K562 (cell line): ENCODE data around the gene ARL8A. TPM values are rescaled to one million over a fixed set of nuclear protein-coding genes. Genes with fewer than 3 reads are reported as not detected.

Experiments
- ATF3 ChIP-seq, 2 experiments: fragments of 450-650 bp in 1 of 2; sonication (generic) in 1 of 2; formaldehyde crosslinking in 1 of 2; IDR thresholded peaks in 1 of 2; conservative IDR thresholded peaks in 1 of 2; 2 replicates each; pipeline versions ENCODE4 v1.6.1 to v1.8.1; 2016 to 2023; ENCODE audit warnings: mild to moderate bottlenecking in 2 of 2, moderate library complexity in 2 of 2, inconsistent platforms in 1 of 2, missing genetic modification reagents in 1 of 2
- CBFA2T2 ChIP-seq: fragments of 450-650 bp; conservative IDR thresholded peaks from 2 replicates; pipeline ENCODE4 v1.6.1; 2017; ENCODE audit warnings: mild to moderate bottlenecking
- CBX1 ChIP-seq: sonication (generic); IDR thresholded peaks from 2 replicates; pipeline ENCODE4 v1.6.1; 2016; ENCODE audit warnings: antibody characterized with exemption, low read depth, mild to moderate bottlenecking
- E4F1 ChIP-seq: fragments of 250-450 bp; sonication (Bioruptor Pico); IDR thresholded peaks from 2 replicates; pipeline ENCODE4 v1.5.0; 2021; ENCODE audit warnings: mild to moderate bottlenecking, borderline replicate concordance
- IFI16 ChIP-seq: fragments of 250-450 bp; sonication (Bioruptor Pico); IDR thresholded peaks from 2 replicates; pipeline ENCODE4 v2.1.2; 2022; ENCODE audit warnings: mild to moderate bottlenecking, inconsistent platforms
- MCM2 ChIP-seq: fragments of 450-650 bp; IDR thresholded peaks from 2 replicates; pipeline ENCODE4 v1.6.1; 2017; ENCODE audit warnings: low read depth, mild to moderate bottlenecking
- MCM3 ChIP-seq: fragments of 450-650 bp; IDR thresholded peaks from 2 replicates; pipeline ENCODE4 v1.6.1; 2016
- NCOR1 ChIP-seq: fragments of 450-650 bp; IDR thresholded peaks from 2 replicates; pipeline ENCODE4 v1.6.1; 2016; ENCODE audit warnings: mild to moderate bottlenecking, moderate library complexity
- POLR2G ChIP-seq: fragments of 200-400 bp; formaldehyde crosslinking; IDR thresholded peaks from 2 replicates; pipeline ENCODE4 v1.6.1; 2017; ENCODE audit warnings: low read depth, mild to moderate bottlenecking, antibody characterized with exemption, low read length, moderate library complexity
- POU5F1 ChIP-seq: fragments of 150-350 bp; IDR thresholded peaks from 2 replicates; pipeline ENCODE4 v1.6.1; 2014; ENCODE audit warnings: borderline replicate concordance, low read length, low read depth, mild to moderate bottlenecking; ENCODE audit not compliant: partially characterized antibody
- SFPQ ChIP-seq: fragments of 200-400 bp; formaldehyde crosslinking; IDR thresholded peaks from 2 replicates; pipeline ENCODE4 v1.6.1; 2017; ENCODE audit warnings: mild to moderate bottlenecking, low read depth, low read length, moderate library complexity
- ZBTB7A ChIP-seq: IDR thresholded peaks from 2 replicates; pipeline ENCODE4 v1.6.1; 2011; ENCODE audit warnings: low read depth, mild to moderate bottlenecking, low read length, moderate library complexity, borderline replicate concordance; ENCODE audit not compliant: control insufficient read depth
- ZNF124 ChIP-seq: sonication (generic); formaldehyde crosslinking; IDR thresholded peaks from 2 replicates; pipeline ENCODE4 v1.8.1; 2022; ENCODE audit warnings: missing genetic modification reagents
- ZNF232 ChIP-seq: sonication (generic); formaldehyde crosslinking; IDR thresholded peaks from 2 replicates; pipeline ENCODE4 v1.8.0; 2022; ENCODE audit warnings: mild to moderate bottlenecking, missing genetic modification reagents
- ZNF253 ChIP-seq: fragments of 250-450 bp; sonication (Bioruptor Pico); conservative IDR thresholded peaks from 2 replicates; pipeline ENCODE4 v1.6.1; 2021; ENCODE audit warnings: mild to moderate bottlenecking
- ZNF280A ChIP-seq: fragments of 450-650 bp; IDR thresholded peaks from 2 replicates; pipeline ENCODE4 v1.6.1; 2018; ENCODE audit warnings: mild to moderate bottlenecking, low read depth; ENCODE audit not compliant: partially characterized antibody
- ZNF280B ChIP-seq: fragments of 250-450 bp; sonication (Bioruptor Pico); IDR thresholded peaks from 2 replicates; pipeline ENCODE4 v1.5.1; 2021; ENCODE audit warnings: mild to moderate bottlenecking
- ZNF311 ChIP-seq: fragments of 250-450 bp; sonication (Bioruptor Pico); IDR thresholded peaks from 2 replicates; pipeline ENCODE4 v1.4.0; 2020; ENCODE audit warnings: mild to moderate bottlenecking, moderate library complexity
- ZNF561 ChIP-seq: fragments of 450-650 bp; formaldehyde crosslinking; conservative IDR thresholded peaks from 2 replicates; pipeline ENCODE4 v1.4.0; 2020; ENCODE audit warnings: mild to moderate bottlenecking, moderate library complexity
- polyA plus RNA-seq, 8 experiments: library from polyadenylated mRNA; depleted of rRNA in 4 of 8; stranded (reverse) in 5 of 8; unstranded in 3 of 8; fragments of >200 nt; fragmentation: Nextera tagmentation in 2 of 8; fragmentation: Illumina TruSeq in 1 of 8; extraction: Ambion mirVana in 2 of 8; extraction: Trizol in 1 of 8; gene quantifications; 2 replicates each; pipeline versions ENCODE4 v1.2.1 to v1.2.3, GENCODE V29; 2011 to 2014; ENCODE audit warnings: inconsistent platforms in 1 of 8, missing spikeins in 1 of 8
- total RNA-seq, 7 experiments: library from RNA; depleted of rRNA in 6 of 7; stranded (reverse); fragments of >200 nt in 6 of 7; fragmentation: Illumina TruSeq in 2 of 7; extraction: Trizol in 2 of 7; gene quantifications; 2 replicates each; pipeline versions ENCODE4 v1.2.1 to v1.2.3, GENCODE V29; 2011 to 2021; ENCODE audit warnings: low replicate concordance in 1 of 7

The ARL8A gene
- total and polyA plus RNA-seq, 9 of the 15 experiments (the other 6 are each of a cell fraction or from before 2014, with no cell fraction given), result 0.17 to 27.3 (median 15.6) TPM

- no peak for TF ChIP-seq SFPQ
- no peak for TF ChIP-seq ZNF561 (CRISPR knock-in tag)
- TF ChIP-seq CBX1, result no peak
- TF ChIP-seq ATF3 (IDR thresholded peaks at IDR 0.05), result no peak
- no peak for TF ChIP-seq ATF3 (CRISPR knock-in tag; conservative IDR thresholded peaks at IDR 0.05)
- no peak for TF ChIP-seq ZNF280B (CRISPR knock-in tag)
- no peak for TF ChIP-seq ZNF124 (CRISPR knock-in tag)
- TF ChIP-seq MCM2, result no peak
- TF ChIP-seq MCM3, result no peak
- no peak for TF ChIP-seq ZNF253
- no peak for TF ChIP-seq ZNF311
- no peak for TF ChIP-seq ZNF280A
- peak; percentile 52; the same call in 1 of the 2 replicates for TF ChIP-seq NCOR1
- peak; percentile 57; the same call in 1 of the 2 replicates for TF ChIP-seq E4F1 (CRISPR knock-in tag)
- TF ChIP-seq IFI16 (CRISPR knock-in tag), result no peak
- TF ChIP-seq CBFA2T2, result peak; percentile 36; the same call in 1 of the 2 replicates
- TF ChIP-seq POLR2G, result peak; percentile 80
- no peak for TF ChIP-seq POU5F1
- peak; percentile 66; the same call in 1 of the 2 replicates for TF ChIP-seq ZBTB7A
- TF ChIP-seq ZNF232 (CRISPR knock-in tag), result no peak
These were observed 19.9 kb upstream of the ARL8A start (continued) for GRCh38 chr1:202164271-202165037.
